ENCODE measurements around the gene DDX3X.

Gene DDX3X

DNA sequence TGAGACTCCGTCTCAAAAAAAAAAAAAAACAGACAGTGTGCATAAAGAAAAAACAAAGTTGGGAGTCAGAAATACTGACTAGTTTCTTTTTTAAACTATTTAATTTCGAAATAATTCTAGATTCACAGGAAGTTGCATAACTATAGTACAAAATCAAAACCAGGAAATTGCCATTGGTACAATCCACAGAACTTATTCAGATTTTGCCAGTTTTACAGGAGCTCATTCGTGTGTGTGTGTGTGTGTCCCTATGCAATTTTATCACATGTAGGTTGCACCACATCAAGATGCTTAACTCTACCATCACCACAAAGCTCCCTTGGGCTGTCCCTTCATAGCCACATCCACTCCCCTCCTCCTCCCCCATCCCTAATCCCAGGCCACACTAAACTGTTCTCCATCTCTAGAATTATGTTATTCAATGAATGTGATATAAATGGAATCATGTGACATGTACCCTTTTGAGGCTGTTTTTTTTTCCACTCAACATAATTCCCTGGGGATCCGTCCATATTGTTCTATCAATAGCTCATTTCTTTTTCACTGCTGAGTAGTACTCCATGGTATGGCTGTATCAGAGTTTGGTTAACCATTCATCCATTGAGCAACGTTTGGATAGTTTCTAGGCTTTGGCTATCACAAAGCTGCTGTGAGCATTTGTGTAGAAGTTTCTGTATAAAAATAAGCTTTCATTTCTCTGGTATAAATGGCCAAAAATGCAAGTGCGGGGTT, 16.3 kb upstream of the DDX3X start:
- H3K9me3 ChIP-seq (ENCODE audit: severe bottlenecking): no peaks in the 10 kb centered on the region
- no peaks in the 10 kb centered on the region for H3K27me3 ChIP-seq (ENCODE audit: insufficient read depth, low read depth, severe bottlenecking)
- H3K36me3 ChIP-seq: no peaks in the 10 kb centered on the region
- no peak for DNase-seq
- TF ChIP-seq, protein P1, sequence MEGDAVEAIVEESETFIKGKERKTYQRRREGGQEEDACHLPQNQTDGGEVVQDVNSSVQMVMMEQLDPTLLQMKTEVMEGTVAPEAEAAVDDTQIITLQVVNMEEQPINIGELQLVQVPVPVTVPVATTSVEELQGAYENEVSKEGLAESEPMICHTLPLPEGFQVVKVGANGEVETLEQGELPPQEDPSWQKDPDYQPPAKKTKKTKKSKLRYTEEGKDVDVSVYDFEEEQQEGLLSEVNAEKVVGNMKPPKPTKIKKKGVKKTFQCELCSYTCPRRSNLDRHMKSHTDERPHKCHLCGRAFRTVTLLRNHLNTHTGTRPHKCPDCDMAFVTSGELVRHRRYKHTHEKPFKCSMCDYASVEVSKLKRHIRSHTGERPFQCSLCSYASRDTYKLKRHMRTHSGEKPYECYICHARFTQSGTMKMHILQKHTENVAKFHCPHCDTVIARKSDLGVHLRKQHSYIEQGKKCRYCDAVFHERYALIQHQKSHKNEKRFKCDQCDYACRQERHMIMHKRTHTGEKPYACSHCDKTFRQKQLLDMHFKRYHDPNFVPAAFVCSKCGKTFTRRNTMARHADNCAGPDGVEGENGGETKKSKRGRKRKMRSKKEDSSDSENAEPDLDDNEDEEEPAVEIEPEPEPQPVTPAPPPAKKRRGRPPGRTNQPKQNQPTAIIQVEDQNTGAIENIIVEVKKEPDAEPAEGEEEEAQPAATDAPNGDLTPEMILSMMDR (IDR thresholded peaks at IDR 0.05; ENCODE audit: low read depth, low read length): no peak
- no peak overlapping the region for H3K27ac ChIP-seq
- H3K4me3 ChIP-seq (ENCODE audit: low read depth, low read length): no peak overlapping the region

DNA sequence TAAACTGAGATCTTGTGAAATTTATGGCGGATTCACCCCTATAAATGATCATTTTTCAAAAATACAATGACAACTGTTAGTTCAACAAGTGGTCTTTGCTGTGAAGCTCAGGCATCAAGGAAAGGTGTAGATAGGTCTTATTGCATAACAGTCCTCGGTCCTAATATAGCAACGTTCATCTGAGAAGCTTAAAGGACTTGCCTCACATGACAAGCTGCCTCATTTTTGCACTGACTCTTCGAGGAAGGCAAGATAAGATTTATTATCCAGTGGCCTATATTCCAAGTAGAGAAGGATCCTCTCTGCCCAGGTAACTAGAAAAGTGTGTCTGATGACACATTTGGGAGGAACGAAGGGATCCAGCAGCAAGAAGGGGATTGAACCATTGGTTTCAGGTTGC, 13.6 kb upstream of the DDX3X start:
- Histone ChIP-seq H3K9me3 (ENCODE audit: severe bottlenecking) (no peaks in the 10 kb centered on the region), H3K27me3 (ENCODE audit: insufficient read depth, low read depth, severe bottlenecking) (no peaks in the 10 kb centered on the region), H3K36me3 (no peaks in the 10 kb centered on the region), H3K4me3 (ENCODE audit: low read depth, low read length) (no peak overlapping the region), H3K27ac (no peak overlapping the region)
- DNase-seq: no peak
- TF ChIP-seq, protein P1 (IDR thresholded peaks at IDR 0.05; ENCODE audit: low read depth, low read length): no peak

DNA sequence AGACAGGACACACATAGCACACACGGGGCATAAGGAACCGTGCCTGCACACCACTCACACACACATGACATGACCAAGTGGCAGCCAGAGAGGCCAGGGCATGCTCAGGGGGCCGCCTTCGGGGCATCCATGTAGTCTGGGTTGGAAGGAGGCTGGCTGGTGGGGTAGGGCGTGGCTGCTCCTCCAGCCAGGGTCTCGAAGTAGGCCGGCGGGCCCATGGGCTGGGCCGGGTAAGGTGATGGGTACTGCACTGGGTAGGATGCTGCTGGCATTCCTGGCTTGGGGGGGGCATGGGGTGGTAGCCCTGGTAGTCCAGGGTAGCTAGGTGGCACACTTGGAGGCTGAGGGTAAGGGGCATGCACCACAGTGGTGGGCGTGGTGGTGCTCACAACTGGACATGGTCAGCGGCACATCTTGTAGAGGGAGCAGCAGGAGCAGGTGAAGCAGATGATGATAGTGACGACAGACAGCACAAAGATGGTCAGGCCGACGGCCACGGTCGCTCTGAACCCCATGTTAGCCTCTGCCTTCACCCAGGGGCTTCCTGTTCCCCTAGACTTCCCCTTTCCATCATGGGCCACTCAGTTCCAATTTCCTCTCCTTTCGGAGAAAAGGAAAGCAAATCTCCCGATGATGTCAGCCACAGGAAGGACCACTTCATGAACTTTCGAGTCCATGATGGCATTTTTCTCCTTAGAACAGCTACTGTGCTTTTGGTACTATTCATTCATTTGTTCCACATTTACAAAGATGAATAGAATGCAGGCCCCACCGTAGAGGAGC, 10.9 kb upstream of the DDX3X start:
- Histone ChIP-seq H3K36me3 (no peaks in the 10 kb centered on the region), H3K9me3 (ENCODE audit: severe bottlenecking) (no peaks in the 10 kb centered on the region), H3K27ac (no peak overlapping the region), H3K4me3 (ENCODE audit: low read depth, low read length) (no peak overlapping the region), H3K27me3 (ENCODE audit: insufficient read depth, low read depth, severe bottlenecking) (no peaks in the 10 kb centered on the region)
- DNase-seq: no peak
- TF ChIP-seq, protein P1 (IDR thresholded peaks at IDR 0.05; ENCODE audit: low read depth, low read length): no peak

DNA sequence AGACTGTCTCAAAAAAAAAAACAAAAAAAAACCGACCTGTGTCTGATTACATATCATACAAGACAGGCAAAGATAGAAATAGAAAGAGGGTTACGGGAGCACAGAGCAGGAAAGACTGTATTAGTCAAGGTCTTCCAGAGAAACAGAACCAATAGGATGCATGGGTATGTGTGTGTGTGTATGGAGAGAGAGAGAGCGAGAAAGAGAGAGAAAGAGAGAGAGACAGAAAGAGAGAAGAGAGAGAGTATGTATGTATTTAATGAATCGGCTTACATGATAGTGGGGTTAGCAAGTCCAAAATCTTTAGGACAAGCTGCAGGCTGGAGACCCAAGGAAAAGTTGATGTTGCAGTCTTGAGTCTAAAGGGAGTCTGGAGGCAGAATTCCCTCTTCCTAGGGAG, 7.5 kb upstream of the DDX3X start:
- H3K27me3 ChIP-seq (ENCODE audit: insufficient read depth, low read depth, severe bottlenecking): no peaks in the 10 kb centered on the region
- DNase-seq: no peak
- no peak overlapping the region for H3K4me3 ChIP-seq (ENCODE audit: low read depth, low read length)
- TF ChIP-seq, protein P1 (IDR thresholded peaks at IDR 0.05; ENCODE audit: low read depth, low read length): no peak
- no peaks in the 10 kb centered on the region for H3K9me3 ChIP-seq (ENCODE audit: severe bottlenecking)
- no peak overlapping the region for H3K27ac ChIP-seq
- no peaks in the 10 kb centered on the region for H3K36me3 ChIP-seq

DNA sequence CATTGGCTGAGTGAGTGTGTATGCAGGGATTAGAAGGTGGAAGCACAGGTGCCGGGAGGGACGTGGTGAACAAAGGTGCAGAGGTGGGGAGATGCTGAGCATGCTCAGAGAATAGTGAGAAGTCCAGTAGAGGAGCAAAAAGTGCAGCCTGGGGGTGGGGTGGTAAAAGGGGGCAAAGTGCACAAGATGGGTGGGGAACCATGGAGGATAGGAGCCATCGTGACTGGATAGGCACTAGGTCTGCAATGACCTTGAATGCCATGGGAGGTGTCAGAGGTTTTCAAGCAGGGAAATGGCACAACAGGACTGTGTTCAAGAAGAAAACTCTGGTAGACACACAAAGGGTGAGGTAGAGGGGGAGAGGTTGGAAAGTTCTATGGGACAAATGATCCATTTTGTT, 6.6 kb upstream of the DDX3X start:
- no peak for DNase-seq
- H3K27ac ChIP-seq: no peak overlapping the region
- no peaks in the 10 kb centered on the region for H3K27me3 ChIP-seq (ENCODE audit: insufficient read depth, low read depth, severe bottlenecking)
- no peaks in the 10 kb centered on the region for H3K9me3 ChIP-seq (ENCODE audit: severe bottlenecking)
- TF ChIP-seq, protein P1 (IDR thresholded peaks at IDR 0.05; ENCODE audit: low read depth, low read length): no peak
- no peaks in the 10 kb centered on the region for H3K36me3 ChIP-seq
- H3K4me3 ChIP-seq (ENCODE audit: low read depth, low read length): no peak overlapping the region

Data from WERI-Rb-1 (cell line).